Measurements from ENCODE around the gene SUPT4H1.

Gene SUPT4H1

DNA sequence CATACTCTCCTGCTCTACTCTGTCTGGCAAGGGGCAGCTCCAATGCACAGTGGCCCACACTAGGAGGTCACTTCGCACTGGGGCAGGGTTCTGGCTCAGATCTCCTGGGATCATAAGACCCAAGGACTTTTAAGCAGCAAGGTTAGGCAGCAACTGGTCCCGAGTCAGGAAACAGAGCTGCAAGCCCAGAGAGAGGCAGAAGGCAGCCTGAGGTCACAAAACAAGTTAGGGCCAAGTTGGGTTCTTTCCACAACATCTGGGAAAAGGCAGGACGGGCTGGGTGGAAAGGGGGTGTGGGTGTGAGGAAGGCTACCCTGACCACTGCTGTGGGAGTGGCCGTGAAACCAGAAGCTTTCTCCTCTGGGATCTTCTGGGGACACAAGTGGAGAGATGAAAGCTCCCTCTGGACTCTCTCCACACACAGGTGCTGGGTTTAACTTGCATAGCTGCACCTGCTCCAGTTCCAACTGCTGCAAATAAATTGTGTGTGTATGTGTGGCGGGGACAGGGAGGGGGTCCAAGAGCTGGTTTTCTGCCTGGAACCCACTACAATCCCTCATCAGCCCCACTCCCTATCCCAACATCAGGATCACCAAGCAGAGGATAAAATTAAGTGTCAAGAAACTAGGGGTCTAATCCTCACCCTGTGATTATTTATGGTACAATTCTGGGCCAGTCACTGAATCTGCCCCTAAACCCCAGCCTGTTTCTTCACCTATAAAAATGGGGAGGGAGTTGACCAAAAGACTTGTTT lies 15.4 kb downstream of the SUPT4H1 start:
- H3K4me1 ChIP-seq (ENCODE audit: control insufficient read depth in 2 of 2, insufficient read depth in 2 of 2, low read length in 2 of 2) = peaks cover 32 to 38% of the 10 kb centered on the region in 2 donors
- H3K4me3 ChIP-seq (ENCODE audit: low read length in 2 of 2) = peak overlapping the region in 1 of 2 donors; percentile 58
- H3K27me3 ChIP-seq (ENCODE audit: control insufficient read depth in 2 of 2, insufficient read depth in 2 of 2, low read length in 2 of 2) = no peaks in the 10 kb centered on the region
- no peaks in the 10 kb centered on the region for H3K36me3 ChIP-seq (ENCODE audit: control insufficient read depth in 2 of 2, insufficient read depth in 2 of 2, low read length in 2 of 2)
- H3K9me3 ChIP-seq (ENCODE audit: control insufficient read depth in 2 of 2, low read length in 2 of 2) = no peaks in the 10 kb centered on the region
- peak overlapping the region; percentile 88 to 89 for H3K27ac ChIP-seq (ENCODE audit: low read depth in 2 of 2, low read length in 2 of 2)
- H3K9ac ChIP-seq (ENCODE audit: low read depth in 1 of 2, low read length in 2 of 2) = peak overlapping the region; percentile 44 to 64

DNA sequence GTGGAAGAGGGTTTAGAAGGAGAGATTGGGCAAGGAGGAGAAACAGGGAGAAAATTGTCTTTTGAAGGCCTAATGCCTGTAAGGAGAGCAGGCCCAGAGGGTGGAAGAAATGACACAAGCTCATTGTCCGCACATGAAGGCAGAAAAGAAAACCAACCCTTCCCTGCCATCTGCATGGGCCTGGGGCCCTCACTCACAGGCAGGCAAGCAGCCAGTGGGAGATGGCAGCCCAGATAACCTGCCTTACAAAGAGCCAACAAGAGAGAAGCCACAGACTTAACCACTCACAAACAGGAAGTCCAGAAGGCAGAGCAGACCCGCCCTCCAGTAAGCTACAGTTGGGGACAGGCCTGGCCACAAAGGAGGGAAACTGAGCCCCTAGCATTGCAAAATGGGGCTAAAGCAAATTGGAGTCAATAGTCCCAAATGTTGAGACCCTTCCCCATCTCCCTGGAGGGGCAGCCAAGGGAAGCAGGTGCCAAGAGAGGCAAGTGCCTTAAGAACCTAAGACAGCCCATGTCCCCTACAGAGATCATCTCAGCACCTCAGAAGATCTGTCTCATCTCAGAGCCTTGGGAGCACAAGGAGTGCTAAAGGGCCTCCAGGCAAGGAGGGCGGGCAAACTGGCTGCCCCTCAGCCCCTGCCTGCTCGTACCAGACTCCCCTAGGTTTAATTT lies 16.1 kb downstream of the SUPT4H1 start:
- peak overlapping the region; percentile 39 to 64 for H3K9ac ChIP-seq (ENCODE audit: low read depth in 1 of 2, low read length in 2 of 2)
- H3K4me1 ChIP-seq (ENCODE audit: control insufficient read depth in 2 of 2, insufficient read depth in 2 of 2, low read length in 2 of 2) = peaks cover 32 to 38% of the 10 kb centered on the region in 2 donors
- H3K27ac ChIP-seq (ENCODE audit: low read depth in 2 of 2, low read length in 2 of 2) = peak overlapping the region; percentile 88 to 89

DNA sequence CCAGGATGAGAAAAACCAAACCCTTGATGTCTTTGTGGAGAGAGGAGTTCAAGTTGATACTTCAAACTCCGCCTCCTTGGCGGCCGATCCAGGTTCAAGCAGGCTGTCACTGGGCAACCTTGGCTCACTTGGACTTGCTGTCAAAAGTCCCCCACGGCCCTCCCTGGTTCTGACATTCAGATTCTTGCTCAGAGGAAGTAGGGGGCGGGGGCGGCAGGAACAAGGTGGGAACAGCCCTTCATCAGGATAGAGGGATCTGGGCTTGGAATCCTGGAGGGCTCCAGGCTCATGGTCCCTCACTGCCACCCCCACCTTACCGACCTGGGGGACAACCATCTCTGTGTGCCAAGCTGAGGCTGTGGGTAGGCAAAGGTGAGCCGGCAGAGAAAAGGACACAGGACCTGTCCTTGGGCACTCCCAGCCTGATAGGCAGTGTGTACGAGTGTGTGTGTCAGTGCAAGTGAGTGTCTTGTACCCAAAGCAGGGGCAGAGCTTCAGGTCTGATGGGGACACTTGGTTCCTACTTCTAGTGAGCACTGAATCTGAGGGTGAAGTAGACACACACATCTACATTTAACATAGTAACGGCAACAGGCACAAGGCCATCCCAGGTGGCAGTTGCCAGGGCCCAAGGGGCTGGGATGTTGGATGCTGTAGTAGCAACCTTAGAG lies 16.8 kb downstream of the SUPT4H1 start:
- Histone ChIP-seq H3K9ac (ENCODE audit: low read depth in 1 of 2, low read length in 2 of 2) (peak overlapping the region; percentile 39 to 63), H3K36me3 (ENCODE audit: control insufficient read depth in 2 of 2, insufficient read depth in 2 of 2, low read length in 2 of 2) (peaks cover 0 to under 1% of the 10 kb centered on the region in 2 donors), H3K4me3 (ENCODE audit: low read length in 2 of 2) (peak overlapping the region in 1 of 2 donors; percentile 58), H3K27me3 (ENCODE audit: control insufficient read depth in 2 of 2, insufficient read depth in 2 of 2, low read length in 2 of 2) (no peaks in the 10 kb centered on the region), H3K4me1 (ENCODE audit: control insufficient read depth in 2 of 2, insufficient read depth in 2 of 2, low read length in 2 of 2) (peaks cover 32 to 38% of the 10 kb centered on the region in 2 donors), H3K9me3 (ENCODE audit: control insufficient read depth in 2 of 2, low read length in 2 of 2) (no peaks in the 10 kb centered on the region), H3K27ac (ENCODE audit: low read depth in 2 of 2, low read length in 2 of 2) (peak overlapping the region; percentile 88 to 89)

More for the DNA sequence above, 16.1 kb downstream of the SUPT4H1 start:
- no peaks in the 10 kb centered on the region for H3K9me3 ChIP-seq (ENCODE audit: control insufficient read depth in 2 of 2, low read length in 2 of 2)
- H3K27me3 ChIP-seq (ENCODE audit: control insufficient read depth in 2 of 2, insufficient read depth in 2 of 2, low read length in 2 of 2) = no peaks in the 10 kb centered on the region
- peak overlapping the region in 1 of 2 donors; percentile 58 for H3K4me3 ChIP-seq (ENCODE audit: low read length in 2 of 2)
- no peaks in the 10 kb centered on the region for H3K36me3 ChIP-seq (ENCODE audit: control insufficient read depth in 2 of 2, insufficient read depth in 2 of 2, low read length in 2 of 2)

DNA sequence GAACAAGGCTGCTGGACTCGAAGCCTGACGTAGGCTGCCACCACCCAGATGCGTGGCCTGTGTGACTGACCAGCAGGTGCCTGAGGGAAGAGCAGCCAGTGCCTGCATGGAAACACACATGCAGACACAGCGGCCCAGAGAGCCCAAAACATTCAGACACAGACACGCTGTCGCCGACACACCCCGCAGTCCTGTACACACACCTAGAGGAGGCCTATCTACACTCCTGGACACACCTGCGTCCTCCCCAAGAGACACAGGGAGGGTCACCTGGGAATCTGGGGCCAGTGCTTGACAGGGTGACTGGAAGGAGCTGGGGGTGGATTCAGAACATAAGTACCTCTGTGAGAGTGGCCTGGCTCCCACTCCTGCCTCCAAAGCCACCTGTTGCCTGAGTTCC lies 17.3 kb downstream of the SUPT4H1 start:
- Histone ChIP-seq H3K4me1 (ENCODE audit: control insufficient read depth in 2 of 2, insufficient read depth in 2 of 2, low read length in 2 of 2) (peaks cover 32 to 37% of the 10 kb centered on the region in 2 donors), H3K4me3 (ENCODE audit: low read length in 2 of 2) (peak overlapping the region in 1 of 2 donors; percentile 58), H3K27me3 (ENCODE audit: control insufficient read depth in 2 of 2, insufficient read depth in 2 of 2, low read length in 2 of 2) (no peaks in the 10 kb centered on the region), H3K27ac (ENCODE audit: low read depth in 2 of 2, low read length in 2 of 2) (peak overlapping the region; percentile 88 to 89), H3K9me3 (ENCODE audit: control insufficient read depth in 2 of 2, low read length in 2 of 2) (no peaks in the 10 kb centered on the region), H3K9ac (ENCODE audit: low read depth in 1 of 2, low read length in 2 of 2) (peak overlapping the region; percentile 39 to 56), H3K36me3 (ENCODE audit: control insufficient read depth in 2 of 2, insufficient read depth in 2 of 2, low read length in 2 of 2) (peaks cover 0 to 2% of the 10 kb centered on the region in 2 donors)

DNA sequence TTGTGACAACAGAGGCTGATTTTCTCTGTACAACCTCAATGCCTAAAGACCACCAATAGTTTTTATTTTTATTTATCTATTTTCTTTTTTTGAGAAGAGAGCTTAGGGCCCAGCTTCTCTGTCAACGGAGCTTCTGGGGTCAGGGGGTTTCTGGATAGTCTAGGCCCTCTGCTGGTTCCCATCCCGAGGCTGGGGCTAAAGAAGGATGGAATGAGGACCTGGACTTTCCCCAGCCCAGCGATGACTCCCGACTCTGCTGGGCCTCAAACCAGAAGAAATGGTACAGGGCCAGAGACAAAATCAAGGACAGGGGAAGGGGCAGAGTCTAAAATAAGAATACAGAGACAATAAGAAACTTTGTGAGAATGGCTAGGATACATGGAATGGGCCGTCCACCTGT lies 17.7 kb downstream of the SUPT4H1 start:
- H3K4me1 ChIP-seq (ENCODE audit: control insufficient read depth in 2 of 2, insufficient read depth in 2 of 2, low read length in 2 of 2) = peaks cover 31 to 33% of the 10 kb centered on the region in 2 donors
- peaks cover 0 to 2% of the 10 kb centered on the region in 2 donors for H3K36me3 ChIP-seq (ENCODE audit: control insufficient read depth in 2 of 2, insufficient read depth in 2 of 2, low read length in 2 of 2)
- peak overlapping the region in 1 of 2 donors; percentile 56 for H3K9ac ChIP-seq (ENCODE audit: low read depth in 1 of 2, low read length in 2 of 2)
- H3K4me3 ChIP-seq (ENCODE audit: low read length in 2 of 2) = peak overlapping the region in 1 of 2 donors; percentile 69
- H3K9me3 ChIP-seq (ENCODE audit: control insufficient read depth in 2 of 2, low read length in 2 of 2) = no peaks in the 10 kb centered on the region
- peak overlapping the region; percentile 88 to 89 for H3K27ac ChIP-seq (ENCODE audit: low read depth in 2 of 2, low read length in 2 of 2)
- H3K27me3 ChIP-seq (ENCODE audit: control insufficient read depth in 2 of 2, insufficient read depth in 2 of 2, low read length in 2 of 2) = no peaks in the 10 kb centered on the region

DNA sequence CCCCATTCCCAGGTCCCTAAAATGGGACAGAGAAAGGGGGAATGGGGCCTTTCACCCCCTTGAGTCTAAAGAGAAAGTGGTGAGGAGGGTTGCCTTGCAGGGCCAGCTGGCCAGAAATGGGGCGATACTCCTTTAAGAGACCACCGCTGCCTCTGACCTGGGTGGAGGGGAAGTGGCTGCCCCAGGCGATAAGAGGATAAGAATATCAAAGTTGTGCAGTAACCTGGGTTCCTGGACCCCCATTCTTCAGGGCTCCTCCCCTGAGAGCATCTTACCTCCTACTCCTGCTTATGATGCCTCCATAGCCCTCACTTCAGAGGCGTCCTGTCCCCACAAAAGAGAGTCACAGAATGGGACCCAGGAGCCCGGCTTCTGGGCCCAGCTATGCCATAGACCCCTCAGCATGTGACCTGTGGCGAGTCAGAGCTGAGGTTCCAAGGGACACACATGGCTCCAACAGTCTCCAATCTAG lies 18.2 kb downstream of the SUPT4H1 start:
- H3K27ac ChIP-seq (ENCODE audit: low read depth in 2 of 2, low read length in 2 of 2) = peak overlapping the region; percentile 44 to 89
- H3K9me3 ChIP-seq (ENCODE audit: control insufficient read depth in 2 of 2, low read length in 2 of 2) = no peaks in the 10 kb centered on the region
- peaks cover 0 to 2% of the 10 kb centered on the region in 2 donors for H3K36me3 ChIP-seq (ENCODE audit: control insufficient read depth in 2 of 2, insufficient read depth in 2 of 2, low read length in 2 of 2)
- peak overlapping the region in 1 of 2 donors; percentile 52 for H3K9ac ChIP-seq (ENCODE audit: low read depth in 1 of 2, low read length in 2 of 2)
- no peaks in the 10 kb centered on the region for H3K27me3 ChIP-seq (ENCODE audit: control insufficient read depth in 2 of 2, insufficient read depth in 2 of 2, low read length in 2 of 2)
- H3K4me3 ChIP-seq (ENCODE audit: low read length in 2 of 2) = peak overlapping the region in 1 of 2 donors; percentile 69
- peaks cover 28 to 31% of the 10 kb centered on the region in 2 donors for H3K4me1 ChIP-seq (ENCODE audit: control insufficient read depth in 2 of 2, insufficient read depth in 2 of 2, low read length in 2 of 2)

DNA sequence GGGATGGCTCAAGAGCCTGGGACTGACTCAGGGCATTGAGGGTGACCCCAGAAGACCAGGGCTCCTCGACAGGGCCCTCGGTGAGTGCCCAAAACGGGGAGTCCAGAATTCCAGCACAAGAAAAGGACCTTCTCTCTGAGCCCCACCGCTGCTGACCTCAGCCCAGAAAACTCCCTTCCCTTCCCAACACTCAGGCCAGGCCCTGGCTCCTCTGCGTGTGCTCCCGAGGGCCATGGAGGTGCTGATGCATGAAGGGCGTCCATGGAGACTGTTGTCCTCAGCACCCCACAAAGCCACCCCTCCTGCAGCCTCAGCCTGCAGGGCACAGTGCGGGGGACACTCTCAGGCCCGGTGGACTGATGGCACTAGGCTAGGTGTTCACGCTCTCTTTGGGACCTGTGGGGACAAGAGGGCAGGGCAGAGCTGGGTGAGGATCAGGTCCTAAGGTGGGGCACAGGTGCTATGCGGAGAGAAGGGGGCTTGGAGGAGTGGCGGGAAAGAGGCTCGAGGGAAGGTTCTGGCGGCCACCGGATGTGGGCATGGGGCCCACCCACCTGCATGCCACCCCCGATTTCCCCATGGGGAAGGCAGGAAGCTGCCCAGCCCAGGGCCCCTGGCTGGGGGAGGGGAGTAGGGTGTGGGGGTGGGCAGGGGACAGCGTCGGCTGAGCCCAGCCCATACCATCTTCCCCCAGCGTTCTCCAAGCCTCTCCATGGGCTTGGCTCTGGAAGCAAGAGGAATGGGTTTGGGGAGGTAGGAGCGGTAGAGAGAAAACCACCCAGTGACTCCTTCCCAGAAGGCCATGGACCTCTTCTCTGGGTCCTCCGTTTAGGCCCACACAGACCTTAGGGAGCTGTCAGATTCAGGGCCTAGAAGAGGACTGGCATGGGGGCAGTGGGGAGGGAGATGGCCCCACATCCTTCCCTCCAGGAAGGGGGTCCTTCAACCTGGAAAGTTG lies 18.9 kb downstream of the SUPT4H1 start:
- peak overlapping the region; percentile 44 to 89 for H3K27ac ChIP-seq (ENCODE audit: low read depth in 2 of 2, low read length in 2 of 2)
- peaks cover 29 to 30% of the 10 kb centered on the region in 2 donors for H3K4me1 ChIP-seq (ENCODE audit: control insufficient read depth in 2 of 2, insufficient read depth in 2 of 2, low read length in 2 of 2)

DNA sequence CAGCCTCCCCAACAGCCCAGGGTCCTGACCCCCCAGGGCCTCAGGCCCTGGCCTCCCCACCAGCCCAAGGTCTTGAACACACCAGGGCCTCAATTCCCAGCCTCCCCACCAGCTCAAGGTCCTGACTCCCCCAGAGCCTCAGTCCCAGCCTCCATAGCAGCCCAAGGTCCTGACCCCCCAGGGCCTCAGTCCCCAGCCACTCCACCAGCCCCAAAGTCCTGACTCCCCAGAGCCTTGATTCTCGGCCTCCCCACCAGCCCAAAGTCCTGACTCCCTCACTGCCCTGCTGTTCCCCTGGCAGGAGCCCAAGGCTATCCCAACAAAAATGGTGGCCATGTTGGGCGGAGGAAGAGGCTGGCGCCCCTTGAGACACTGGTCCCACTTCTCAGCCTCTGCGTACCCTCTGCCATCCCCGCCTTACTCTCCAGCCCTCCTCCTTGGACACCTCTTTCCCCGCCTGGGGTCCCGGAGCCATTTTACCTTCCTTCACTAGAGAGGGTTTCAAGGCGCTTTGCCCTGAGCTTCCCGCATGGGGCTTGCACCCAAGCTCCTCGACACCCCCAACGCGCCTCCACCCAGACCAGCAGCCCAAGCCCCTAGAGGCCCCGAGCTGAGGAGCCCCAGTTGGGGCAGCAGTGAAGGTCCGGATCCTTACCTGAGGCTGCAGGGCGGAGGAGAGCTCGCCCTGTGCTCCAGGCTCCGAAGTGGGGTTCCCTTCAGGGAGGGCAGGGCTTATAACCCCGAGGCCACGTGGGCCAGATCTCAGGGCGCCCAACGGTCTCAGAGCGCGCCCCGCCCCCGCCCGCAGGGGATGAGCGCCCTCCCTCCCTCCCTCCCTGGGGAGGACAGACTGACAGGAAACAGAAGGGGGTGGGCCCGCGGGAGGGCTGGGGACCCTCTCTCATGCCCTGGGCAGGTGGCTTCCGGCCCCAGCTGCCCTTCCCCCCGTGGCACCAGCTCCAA lies 19.9 kb downstream of the SUPT4H1 start:
- peaks cover 0 to 2% of the 10 kb centered on the region in 2 donors for H3K36me3 ChIP-seq (ENCODE audit: control insufficient read depth in 2 of 2, insufficient read depth in 2 of 2, low read length in 2 of 2)
- H3K4me3 ChIP-seq (ENCODE audit: low read length in 2 of 2) = peak overlapping the region; percentile 68 to 82
- peaks cover 25 to 29% of the 10 kb centered on the region in 2 donors for H3K4me1 ChIP-seq (ENCODE audit: control insufficient read depth in 2 of 2, insufficient read depth in 2 of 2, low read length in 2 of 2)
- H3K9me3 ChIP-seq (ENCODE audit: control insufficient read depth in 2 of 2, low read length in 2 of 2) = no peaks in the 10 kb centered on the region
- H3K27me3 ChIP-seq (ENCODE audit: control insufficient read depth in 2 of 2, insufficient read depth in 2 of 2, low read length in 2 of 2) = no peaks in the 10 kb centered on the region
- peak overlapping the region; percentile 62 to 87 for H3K9ac ChIP-seq (ENCODE audit: low read depth in 1 of 2, low read length in 2 of 2)
- H3K27ac ChIP-seq (ENCODE audit: low read depth in 2 of 2, low read length in 2 of 2) = peak overlapping the region; percentile 67 to 89

More for the DNA sequence above, 18.9 kb downstream of the SUPT4H1 start:
- H3K36me3 ChIP-seq (ENCODE audit: control insufficient read depth in 2 of 2, insufficient read depth in 2 of 2, low read length in 2 of 2) = peaks cover 0 to 2% of the 10 kb centered on the region in 2 donors
- H3K9me3 ChIP-seq (ENCODE audit: control insufficient read depth in 2 of 2, low read length in 2 of 2) = no peaks in the 10 kb centered on the region
- H3K9ac ChIP-seq (ENCODE audit: low read depth in 1 of 2, low read length in 2 of 2) = peak overlapping the region in 1 of 2 donors; percentile 56
- peak overlapping the region; percentile 36 to 69 for H3K4me3 ChIP-seq (ENCODE audit: low read length in 2 of 2)
- no peaks in the 10 kb centered on the region for H3K27me3 ChIP-seq (ENCODE audit: control insufficient read depth in 2 of 2, insufficient read depth in 2 of 2, low read length in 2 of 2)

All from mucosa of rectum (tissue), 2 donors.